Small intestine (tissue), 7 donors: ENCODE measurements around the gene KIF3C. TPM values are rescaled to one million over a fixed set of nuclear protein-coding genes. Genes with fewer than 3 reads are reported as not detected.
"Not testable (repeated sequence)": the region's sequence is repeated elsewhere in the genome, so short reads cannot be mapped to it uniquely, and the experiment has no call there.

ENCODE experiments used
- DNase-seq, 2 donors: peaks; one replicate each; pipeline versions ENCODE4 v3.0.0 to v3.0.0-alpha.2; 2013
- FAIRE-seq: peaks from 2 replicates; lab custom pipeline; 2012; peaks lifted over from hg19 to GRCh38; lab: Jason Lieb, UNC
- H3K27ac ChIP-seq, 3 donors: one replicate each; pipeline ENCODE4 v1.5.1; 2013; ENCODE audit warnings: low read length in 2 of 3, mild to moderate bottlenecking in 2 of 3, control low read depth in 1 of 3, inconsistent platforms in 1 of 3, low read depth in 1 of 3, moderate library complexity in 1 of 3
- H3K27me3 ChIP-seq, 3 donors: one replicate each; pipeline ENCODE4 v1.6.1; 2013; ENCODE audit warnings: low read length in 3 of 3, inconsistent platforms in 1 of 3; ENCODE audit not compliant: control insufficient read depth in 3 of 3, insufficient read depth in 3 of 3
- H3K36me3 ChIP-seq, 3 donors: one replicate each; pipeline ENCODE4 v1.6.1; 2013; ENCODE audit warnings: low read length in 3 of 3, inconsistent platforms in 1 of 3, low read depth in 1 of 3, mild to moderate bottlenecking in 1 of 3, moderate library complexity in 1 of 3; ENCODE audit not compliant: control insufficient read depth in 3 of 3, insufficient read depth in 2 of 3
- H3K4me1 ChIP-seq, 3 donors: one replicate each; pipeline ENCODE4 v1.6.1; 2013; ENCODE audit warnings: low read length in 2 of 3, inconsistent platforms in 1 of 3, low read depth in 1 of 3, mild to moderate bottlenecking in 1 of 3, moderate library complexity in 1 of 3; ENCODE audit not compliant: control insufficient read depth in 3 of 3, insufficient read depth in 2 of 3
- H3K4me3 ChIP-seq, 3 donors: one replicate each; pipeline ENCODE4 v1.5.1; 2013; ENCODE audit warnings: low read length in 3 of 3, control low read depth in 1 of 3, inconsistent platforms in 1 of 3, low read depth in 1 of 3, mild to moderate bottlenecking in 1 of 3, moderate library complexity in 1 of 3
- H3K9me3 ChIP-seq, 2 donors: one replicate each; pipeline ENCODE4 v1.6.1; 2013; ENCODE audit warnings: low read depth in 1 of 2, low read length in 1 of 2; ENCODE audit not compliant: control insufficient read depth in 2 of 2, insufficient read depth in 1 of 2
- WGBS, 3 donors: extraction: QIAGEN DNeasy Blood & Tissue Kit; methylation state at CpG; one replicate each; pipeline ENCODE4 v1.1.7; 2013; 5-methylcytosine and 5-hydroxymethylcytosine counted together
- polyA plus RNA-seq, 4 donors: library from polyadenylated mRNA; stranded (reverse) in 3 of 4; unstranded in 1 of 4; fragments of 200-250 nt in 3 of 4; fragments of 120-200 nt in 1 of 4; gene quantifications; one replicate each; pipeline versions ENCODE4 v1.2.1 to v1.2.3, GENCODE V29; 2013
- donor health status: healthy with polysubstance abuse.
- donor health status: control.
- donor health status: control.
- donor health status: Bipolar disorder and iron deficiency.
- donor health status: healthy.

Gene KIF3C
- polyA plus RNA-seq, 4 donors = 0.22 to 6.3 (median 1.8) TPM

GRCh38 chr2:26008095-26008494 is 25.8 kb upstream of the KIF3C start:
- no peak overlapping the region for H3K4me3 ChIP-seq
- no peaks in the 10 kb centered on the region for H3K27me3 ChIP-seq
- peaks cover 4 to 25% (median 6%) of the 10 kb centered on the region in 3 donors for H3K4me1 ChIP-seq
- no peak for FAIRE-seq
- H3K9me3 ChIP-seq = no peaks in the 10 kb centered on the region
- 82 to 97% (median 95%) methylated on average over 1 of the region's 1 CpG for WGBS, 3 donors
- no peak for DNase-seq
- no peak overlapping the region for H3K27ac ChIP-seq
- no peaks in the 10 kb centered on the region for H3K36me3 ChIP-seq

GRCh38 chr2:26002632-26003310 is 20.5 kb upstream of the KIF3C start:
- no peak for FAIRE-seq
- Histone ChIP-seq H3K4me1 (peaks cover 0 to 26% (median 9%) of the 10 kb centered on the region in 3 donors), H3K4me3 (no peak overlapping the region), H3K36me3 (no peaks in the 10 kb centered on the region), H3K27me3 (no peaks in the 10 kb centered on the region), H3K27ac (peak overlapping the region in 1 of 3 donors; percentile 8), H3K9me3 (no peaks in the 10 kb centered on the region)
- WGBS, 3 donors = 71 to 74% (median 74%) methylated on average over 9 of the region's 9 CpGs
- no peak for DNase-seq

- Histone ChIP-seq H3K4me1 (peaks cover 0 to 26% (median 9%) of the 10 kb centered on the region in 3 donors), H3K9me3 (no peaks in the 10 kb centered on the region), H3K27me3 (no peaks in the 10 kb centered on the region), H3K27ac (peak overlapping the region in 1 of 3 donors; percentile 51), H3K4me3 (no peak overlapping the region), H3K36me3 (no peaks in the 10 kb centered on the region)
- no peak for DNase-seq
- FAIRE-seq = no peak
- 9 to 26% (median 19%) methylated on average over 4 of the region's 4 CpGs for WGBS, 3 donors
Observed at GRCh38 chr2:26001743-26002351, 19.6 kb upstream of the KIF3C start.

GRCh38 chr2:26000561-26001082 is 18.3 kb upstream of the KIF3C start:
- DNase-seq (peak; percentile 37 to 51), FAIRE-seq (no peak)
- Histone ChIP-seq H3K27ac (peak overlapping the region in 2 of 3 donors; percentile 11 to 72), H3K36me3 (no peaks in the 10 kb centered on the region), H3K9me3 (no peaks in the 10 kb centered on the region), H3K4me1 (peaks cover 0 to 26% (median 9%) of the 10 kb centered on the region in 3 donors), H3K27me3 (no peaks in the 10 kb centered on the region), H3K4me3 (no peak overlapping the region)
- 10 to 43% (median 25%) methylated on average over 5 of the region's 5 CpGs for WGBS, 3 donors

GRCh38 chr2:25999406-25999805 is 17.1 kb upstream of the KIF3C start:
- FAIRE-seq, H3K4me3 ChIP-seq, H3K36me3 ChIP-seq, H3K27ac ChIP-seq, H3K27me3 ChIP-seq, H3K9me3 ChIP-seq: not testable (repeated sequence)
- WGBS, 3 donors = 52 to 70% (median 59%) methylated on average over 7 of the region's 7 CpGs
- DNase-seq = peak; percentile 49 to 63
- H3K4me1 ChIP-seq = peaks cover 0 to 26% (median 9%) of the 10 kb centered on the region in 3 donors

GRCh38 chr2:25998816-25999383 is 16.6 kb upstream of the KIF3C start:
- 77 to 86% (median 81%) methylated on average over 13 of the region's 13 CpGs for WGBS, 3 donors
- H3K4me1 ChIP-seq = peaks cover 0 to 26% (median 9%) of the 10 kb centered on the region in 3 donors

GRCh38 chr2:25996844-25997243 is 14.5 kb upstream of the KIF3C start:
- WGBS, 3 donors = 91 to 96% (median 94%) methylated on average over 1 of the region's 1 CpG
- H3K4me1 ChIP-seq = peaks cover 1 to 25% (median 6%) of the 10 kb centered on the region in 3 donors
- FAIRE-seq (no peak), DNase-seq (no peak)
- H3K27ac ChIP-seq = no peak overlapping the region
- no peaks in the 10 kb centered on the region for H3K27me3 ChIP-seq
- H3K9me3 ChIP-seq = no peaks in the 10 kb centered on the region
- no peaks in the 10 kb centered on the region for H3K36me3 ChIP-seq
- H3K4me3 ChIP-seq = no peak overlapping the region

More at GRCh38 chr2:25998816-25999383, 16.6 kb upstream of the KIF3C start:
- H3K36me3 ChIP-seq, DNase-seq, H3K4me3 ChIP-seq, FAIRE-seq, H3K9me3 ChIP-seq, H3K27me3 ChIP-seq, H3K27ac ChIP-seq: not testable (repeated sequence)

- WGBS, 3 donors = 93 to 96% (median 94%) methylated on average over 15 of the region's 15 CpGs
- no peaks in the 10 kb centered on the region for H3K36me3 ChIP-seq
- no peak overlapping the region for H3K4me3 ChIP-seq
- no peak overlapping the region for H3K27ac ChIP-seq
- H3K4me1 ChIP-seq = peaks cover 0 to 9% (median 2%) of the 10 kb centered on the region in 3 donors
- DNase-seq (no peak), FAIRE-seq (no peak)
- H3K27me3 ChIP-seq = no peaks in the 10 kb centered on the region
- H3K9me3 ChIP-seq = no peaks in the 10 kb centered on the region
Observed at GRCh38 chr2:25994509-25994908, 12.2 kb upstream of the KIF3C start.
